HG03135 (cell line): ENCODE measurements around the gene E4F1.

Experiments used
- ATAC-seq: cut with Tn5 transposase; IDR thresholded peaks from one replicate; pipeline ENCODE4 v1.9.1; 2021; ENCODE audit warnings: mild to moderate bottlenecking, moderate library complexity; ENCODE audit not compliant: unreplicated experiment

The E4F1 gene

DNA sequence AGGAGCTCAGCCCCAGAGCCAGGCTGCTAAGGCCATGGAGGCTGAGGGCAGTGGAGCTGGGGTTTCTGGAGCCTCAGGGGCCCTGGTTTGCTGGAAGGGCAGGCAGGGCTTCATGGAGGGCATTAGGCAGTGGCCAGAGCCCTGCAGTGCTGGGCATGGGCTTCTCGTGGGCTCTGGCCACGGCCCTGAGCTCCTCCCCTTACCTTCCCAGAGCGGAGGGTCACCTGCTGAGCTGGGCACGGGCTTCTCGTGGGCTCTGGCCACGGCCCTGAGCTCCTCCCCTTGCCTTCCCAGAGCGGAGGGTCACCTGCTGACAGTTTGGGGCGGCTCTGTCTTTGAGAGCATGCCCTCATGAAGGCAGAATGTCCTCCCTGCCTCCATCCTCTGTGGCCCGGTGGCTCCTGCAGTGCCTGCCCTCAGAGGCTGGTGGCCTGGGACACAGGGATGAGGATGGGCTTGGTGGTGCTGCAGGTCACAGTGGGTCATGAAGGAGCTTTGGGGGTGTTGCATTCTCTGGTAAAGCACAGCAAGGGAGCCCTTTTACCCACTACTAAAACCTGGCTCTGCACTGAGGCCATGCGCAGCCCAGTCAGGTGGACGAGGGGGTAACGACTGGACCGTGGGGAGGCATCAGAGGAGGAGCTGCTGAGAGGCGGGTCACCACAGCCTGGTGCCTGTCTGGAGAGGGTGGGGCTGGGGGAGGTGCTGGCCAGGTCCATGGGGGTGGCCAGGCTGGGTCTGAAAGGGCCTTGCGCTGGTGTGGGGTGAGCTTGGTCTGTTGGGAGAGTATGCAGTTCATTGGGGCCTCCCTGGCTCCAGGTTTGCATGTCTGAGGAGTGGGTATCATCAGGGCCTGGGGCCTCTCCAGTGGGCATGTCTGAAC is 47.4 kb downstream of the E4F1 start:
- ATAC-seq = no peak

DNA sequence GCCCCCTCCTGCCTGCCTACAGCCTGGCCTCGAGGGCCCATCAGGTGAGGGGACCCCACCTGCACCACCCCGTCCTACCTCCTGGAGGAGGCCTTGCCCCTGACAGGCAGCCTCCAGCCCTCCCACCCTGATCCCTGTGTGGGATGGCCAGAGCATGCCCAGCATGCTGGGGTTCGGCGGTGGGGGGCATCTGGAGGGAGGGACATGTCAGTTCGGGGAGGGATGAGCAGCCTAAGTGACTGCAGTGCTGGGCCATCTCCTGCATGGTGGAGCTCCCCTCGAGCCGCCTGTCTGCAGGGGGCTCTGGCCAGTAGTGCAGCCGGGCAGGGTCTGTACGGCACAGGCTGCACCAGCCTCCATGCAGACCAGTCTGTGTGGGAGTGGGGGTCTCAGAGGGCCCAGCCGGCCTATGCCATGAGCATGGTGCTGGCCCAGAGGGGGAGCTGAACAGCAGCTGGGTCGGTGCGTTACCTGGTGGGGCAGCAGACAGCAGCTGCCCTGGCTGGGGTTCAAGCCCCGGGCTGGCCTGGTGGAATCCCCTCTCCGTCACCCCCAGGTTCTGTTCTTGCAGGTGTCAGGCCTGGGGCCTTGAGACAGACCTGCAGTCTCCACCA is 48.6 kb downstream of the E4F1 start:
- ATAC-seq = no peak

DNA sequence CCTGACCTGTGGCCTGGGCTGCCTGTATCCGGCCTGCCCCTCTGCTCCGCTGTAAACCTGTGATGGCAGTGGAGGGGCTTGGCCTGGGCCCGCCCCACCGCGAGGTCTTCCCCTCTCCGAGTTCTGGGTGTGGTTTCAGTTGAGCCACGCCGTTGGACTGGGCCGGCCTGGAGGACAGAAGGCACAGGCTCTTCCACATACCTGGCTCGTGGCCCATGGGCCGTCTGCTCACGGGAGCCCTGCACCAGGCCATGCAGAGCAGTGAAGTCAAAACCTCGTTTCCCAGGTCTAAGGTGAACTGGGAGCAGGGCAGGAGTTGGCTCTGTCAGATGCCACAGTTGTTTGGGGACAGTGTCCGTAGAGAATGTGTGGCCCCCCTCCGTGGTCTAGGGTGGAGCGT is 50.1 kb downstream of the E4F1 start:
- no peak for ATAC-seq

DNA sequence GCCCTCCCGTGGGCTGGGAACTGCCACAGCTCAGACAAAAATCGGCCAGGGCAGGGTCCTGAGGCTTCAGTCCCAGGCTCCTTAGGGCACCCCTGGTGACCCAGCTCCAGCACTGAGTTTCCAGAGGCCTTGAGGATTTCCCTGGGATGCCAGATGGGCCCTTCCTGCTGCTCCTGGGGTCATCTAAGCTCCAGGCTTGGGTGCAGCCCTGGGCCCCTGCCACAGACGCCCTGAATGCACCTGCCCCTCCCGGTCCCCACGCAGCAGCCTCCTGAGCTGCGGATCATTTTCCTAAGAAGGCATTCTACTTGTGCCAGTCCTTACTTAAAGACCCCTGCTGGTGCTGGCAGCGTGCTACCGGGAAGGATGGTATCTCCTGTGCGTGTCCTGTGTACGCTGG is 50.5 kb downstream of the E4F1 start:
- no peak for ATAC-seq

DNA sequence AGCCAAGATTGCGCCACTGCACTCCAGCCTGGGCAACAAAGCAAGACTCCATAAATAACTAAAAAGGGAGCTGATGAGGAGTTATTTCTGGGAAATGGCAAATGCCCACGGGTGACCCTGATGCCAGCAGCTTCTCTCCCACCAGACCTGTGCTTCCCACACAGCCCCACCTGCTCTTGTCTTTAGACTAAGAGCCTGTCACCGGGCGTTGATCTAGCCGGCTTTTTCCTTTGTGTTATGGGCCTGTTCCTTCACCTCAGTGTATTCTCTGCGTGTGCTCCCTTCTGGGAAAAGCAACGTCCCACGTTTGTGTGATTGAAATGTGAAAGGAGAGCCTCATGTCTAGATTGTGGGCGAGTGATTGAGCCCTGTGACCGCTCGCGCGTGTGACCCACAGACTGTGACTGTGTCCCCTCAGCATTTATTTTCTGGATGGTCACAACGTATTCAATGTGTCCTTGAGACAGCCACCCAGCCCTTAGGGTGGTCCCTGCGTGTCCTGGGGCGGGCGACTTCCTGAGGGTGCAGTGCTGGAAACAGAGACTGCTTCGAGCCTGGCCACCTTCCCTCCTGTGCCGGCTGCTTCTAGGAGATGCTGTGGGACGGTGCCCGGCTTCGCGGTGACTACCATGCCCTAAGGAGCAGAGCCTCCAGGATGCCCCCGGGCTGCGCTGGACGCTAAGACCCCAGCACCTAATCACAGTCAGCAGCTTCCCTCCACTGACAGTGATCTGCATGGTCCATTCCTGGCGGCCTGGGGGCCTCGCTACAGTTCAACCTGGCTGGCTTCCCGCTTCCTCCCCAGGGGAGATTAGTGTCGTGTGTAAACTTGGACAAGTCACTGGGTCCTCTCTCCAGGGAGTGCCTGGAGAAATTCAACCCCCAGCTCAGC is 52.3 kb downstream of the E4F1 start:
- no peak for ATAC-seq

DNA sequence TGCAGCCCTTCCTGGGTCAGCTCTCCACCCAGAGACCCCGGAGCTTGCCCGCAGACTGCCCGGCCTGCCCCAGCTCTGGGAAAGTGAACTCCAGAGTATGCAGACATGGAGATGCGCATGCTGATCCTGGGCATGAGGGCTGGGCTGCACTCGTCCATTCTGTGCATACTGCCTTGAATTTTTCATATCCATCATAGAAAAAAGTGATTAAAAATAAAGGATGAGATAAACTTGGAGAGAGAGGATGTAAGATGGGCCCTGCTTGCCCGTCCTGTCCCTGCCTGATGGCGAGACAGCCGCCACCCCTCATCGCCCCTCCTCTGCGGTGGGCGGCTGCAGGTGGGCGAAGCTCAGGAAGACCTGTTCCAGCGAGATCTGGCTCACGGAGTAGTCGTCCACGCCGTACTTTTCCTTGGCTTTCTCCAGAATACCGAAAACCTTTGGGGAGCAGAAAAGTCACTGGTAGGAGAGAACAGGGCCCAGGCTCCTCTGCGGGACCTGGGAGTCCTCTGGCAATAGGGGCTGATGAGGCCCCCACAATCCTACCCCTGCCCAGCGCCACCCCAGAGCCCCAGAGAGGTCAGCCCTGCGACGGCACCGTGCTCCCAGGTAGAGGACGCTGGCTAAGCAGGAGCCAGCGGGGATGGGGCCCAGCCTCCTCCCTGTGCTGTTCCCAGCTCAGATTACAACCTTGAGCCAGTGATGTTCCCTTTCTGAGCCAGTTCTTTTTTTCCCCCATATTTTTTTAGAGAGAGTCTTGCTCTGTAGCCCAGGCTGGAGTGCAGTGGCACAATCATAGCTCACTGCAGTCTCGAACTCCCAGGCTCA is 53.2 kb downstream of the E4F1 start:
- no peak for ATAC-seq

DNA sequence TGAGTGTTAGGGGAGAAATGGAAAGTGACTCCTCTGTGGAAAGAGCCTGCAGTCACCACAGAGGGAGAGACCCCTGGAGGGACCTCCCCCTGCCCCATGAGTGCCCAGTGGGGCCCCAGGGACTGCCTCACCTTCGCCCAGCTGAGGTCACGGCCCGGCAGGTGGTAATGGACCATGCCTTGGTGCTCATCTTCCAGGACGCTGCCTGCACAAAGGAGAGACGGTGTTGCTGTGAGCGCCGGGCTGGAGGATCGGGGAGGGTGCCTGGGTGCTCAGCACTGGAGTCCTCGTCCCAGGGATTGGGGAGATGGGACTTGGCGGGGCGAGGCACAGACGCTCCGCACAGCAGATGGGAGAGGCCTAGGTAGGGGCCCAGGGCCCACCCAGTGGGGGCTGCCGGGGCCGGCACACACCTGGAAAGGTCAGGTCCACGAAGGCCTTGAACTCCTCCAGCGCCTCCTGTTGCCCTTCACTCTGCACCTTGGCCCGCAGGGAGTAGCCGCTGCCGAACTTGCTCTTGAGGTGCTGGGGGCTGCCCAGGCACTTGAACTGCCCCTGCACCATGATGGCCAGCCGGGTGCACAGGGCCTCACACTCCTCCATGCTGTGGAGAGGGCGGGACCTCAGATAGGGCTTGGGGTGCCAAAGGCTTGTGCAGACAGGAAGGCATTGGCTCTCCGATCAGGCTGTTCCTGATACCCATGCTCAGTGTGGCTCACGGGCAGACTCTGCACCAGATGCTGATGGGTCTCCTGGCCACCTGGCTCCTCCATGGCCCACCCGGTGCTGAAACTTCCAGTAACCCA is 54.3 kb downstream of the E4F1 start:
- no peak for ATAC-seq

DNA sequence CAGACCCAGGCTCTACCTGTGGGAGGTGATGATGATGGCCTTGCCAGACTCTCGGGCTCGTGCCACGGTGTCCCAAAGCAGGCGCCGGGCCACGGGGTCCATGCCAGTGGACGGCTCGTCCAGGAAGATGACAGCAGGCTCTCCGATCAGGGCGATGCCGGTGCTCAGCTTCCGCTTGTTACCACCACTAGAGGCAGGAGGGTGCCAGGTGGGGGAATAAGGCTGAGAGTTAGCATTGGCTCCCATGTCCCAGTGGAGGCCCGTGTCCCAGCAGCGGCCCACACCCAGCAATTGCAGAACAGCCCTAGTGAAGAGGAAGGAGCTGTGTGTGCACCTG is 54.8 kb downstream of the E4F1 start:
- ATAC-seq = no peak

DNA sequence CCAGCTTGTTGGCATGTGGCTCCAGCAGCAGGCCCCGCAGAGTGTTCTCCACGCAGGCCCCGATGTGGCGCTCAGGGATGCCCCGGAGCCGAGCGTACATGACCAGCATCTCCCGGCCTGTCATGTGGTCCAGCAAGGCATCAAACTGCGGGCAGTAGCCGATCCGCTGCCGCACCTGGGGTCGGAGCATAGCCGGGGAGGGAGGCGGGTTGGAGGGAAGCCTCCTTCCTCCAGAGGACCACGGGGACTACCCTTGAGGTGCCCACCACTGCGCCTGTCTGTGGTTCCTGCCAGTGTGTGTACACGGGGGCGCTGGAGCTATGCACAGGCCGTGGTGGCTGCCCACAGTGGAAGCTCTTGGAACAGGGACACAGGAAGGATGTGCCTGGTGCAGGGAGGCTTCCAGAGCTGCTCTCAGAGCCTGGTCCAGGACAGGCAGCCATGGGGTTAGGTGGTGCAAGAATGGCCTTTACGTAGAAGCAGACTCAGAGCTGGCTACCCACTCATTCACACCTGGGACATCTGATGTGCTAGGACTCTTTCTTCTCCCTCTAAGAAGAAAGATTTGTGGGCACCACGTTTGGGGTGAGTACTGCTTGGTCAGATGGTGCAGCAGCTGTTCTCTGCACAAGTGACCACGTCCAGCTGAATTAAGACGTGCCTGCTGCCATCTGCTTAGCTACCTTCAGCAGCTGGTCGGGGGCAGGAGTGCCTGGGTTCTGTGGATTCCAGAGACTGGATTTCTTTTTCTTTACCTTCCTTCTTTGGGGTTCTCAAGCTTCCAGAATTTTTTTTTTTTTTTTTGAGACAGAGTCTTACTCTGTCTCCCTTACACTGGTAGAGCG is 55.8 kb downstream of the E4F1 start:
- ATAC-seq = no peak

DNA sequence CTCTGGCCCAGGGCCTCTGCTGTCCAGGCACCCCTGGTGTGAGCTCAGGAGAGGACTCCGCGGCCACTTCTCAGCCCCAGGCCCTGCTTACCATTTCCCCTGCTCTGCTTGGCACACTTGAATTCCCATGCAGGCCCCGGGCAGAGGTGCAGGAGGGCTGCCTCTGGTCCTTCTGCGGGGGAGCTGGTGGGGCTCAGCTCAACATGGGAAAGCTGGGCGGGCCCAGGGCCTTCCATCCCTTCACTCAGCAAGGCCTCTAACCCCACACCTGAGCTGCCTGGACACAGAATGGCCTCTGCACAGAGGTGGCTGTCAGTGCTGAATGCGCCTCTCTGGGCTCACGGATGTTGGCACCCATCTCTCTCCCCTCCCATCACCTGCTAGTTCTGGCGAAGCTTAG is 57.1 kb downstream of the E4F1 start:
- ATAC-seq = no peak

DNA sequence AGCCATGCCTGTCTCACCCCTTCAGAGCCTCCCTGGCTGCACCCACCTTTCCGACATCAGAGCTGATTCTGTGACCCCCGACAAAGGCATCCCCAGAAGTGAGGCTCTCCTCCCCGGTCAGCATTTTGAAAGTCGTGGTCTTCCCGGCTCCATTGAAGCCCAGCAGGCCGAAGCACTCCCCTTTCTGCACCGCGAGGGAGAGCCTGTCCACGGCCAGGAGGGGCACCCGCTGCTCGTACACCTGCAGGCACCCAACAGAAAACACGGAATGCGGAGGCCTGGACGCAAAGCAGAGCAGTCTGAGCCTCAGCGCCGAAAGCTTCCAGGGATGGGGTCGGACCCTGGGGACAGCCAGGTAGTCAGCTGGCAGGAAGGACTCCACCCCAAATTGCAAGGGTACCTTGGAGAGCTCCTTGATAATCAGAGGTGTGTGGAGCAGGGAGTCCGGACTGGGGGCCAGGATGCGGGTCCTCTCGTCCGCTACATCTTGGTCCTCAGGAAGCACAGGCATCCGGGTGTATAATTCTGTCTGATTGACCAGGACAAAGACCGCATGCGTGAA is 57.7 kb downstream of the E4F1 start:
- ATAC-seq = no peak

DNA sequence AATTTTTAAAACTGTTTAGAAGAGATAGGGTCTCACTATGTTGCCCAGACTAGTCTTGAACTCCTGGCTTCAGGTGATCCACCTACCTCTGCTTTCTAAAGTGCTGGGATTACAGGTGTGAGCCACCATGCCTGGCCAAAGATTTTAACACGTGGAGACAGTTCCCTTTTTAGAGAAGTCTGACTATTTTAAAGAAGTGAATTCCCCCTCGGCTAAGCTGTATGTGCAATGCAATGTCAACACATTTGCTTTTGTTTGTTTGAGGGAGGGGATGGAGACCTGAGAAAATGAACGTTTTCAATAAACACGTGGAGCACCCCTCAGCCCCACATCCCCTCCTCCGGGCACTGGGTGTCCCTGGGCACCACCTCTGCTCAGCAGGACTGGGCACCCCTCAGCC is 58.9 kb downstream of the E4F1 start:
- no peak for ATAC-seq

DNA sequence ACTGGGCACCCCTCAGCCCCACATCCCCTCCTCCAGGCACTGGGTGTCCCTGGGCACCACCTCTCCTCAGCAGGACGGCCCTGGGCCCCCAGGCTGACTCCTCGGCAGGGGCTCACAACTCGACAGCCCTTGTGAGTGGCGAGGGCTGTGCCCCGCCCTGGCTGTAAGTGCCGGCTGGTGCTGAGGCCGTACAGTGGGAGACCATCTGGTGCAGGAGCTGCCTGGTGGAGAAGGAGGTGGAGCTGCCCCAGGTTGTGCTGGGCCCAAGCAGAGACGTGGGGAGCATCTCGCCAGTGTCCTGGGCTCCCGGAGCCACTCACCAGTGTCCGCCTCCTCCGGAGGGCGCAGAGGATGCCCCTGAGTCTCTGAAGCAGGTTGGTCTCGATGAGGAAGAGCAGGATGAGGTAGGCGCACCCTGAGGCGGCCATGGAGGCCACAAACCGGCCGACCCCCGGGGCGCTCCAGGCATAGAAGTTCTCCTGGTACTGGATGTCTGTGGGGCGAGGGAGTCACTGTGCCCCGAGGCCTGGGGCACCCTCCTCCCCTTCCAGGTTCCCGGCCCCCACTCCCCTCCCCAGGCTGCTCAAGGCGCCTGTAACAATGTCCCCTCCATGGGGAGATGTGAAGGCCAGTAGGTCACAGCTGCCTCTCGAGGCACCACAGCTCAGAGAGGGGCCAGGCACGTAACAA is 59.6 kb downstream of the E4F1 start:
- no peak for ATAC-seq

DNA sequence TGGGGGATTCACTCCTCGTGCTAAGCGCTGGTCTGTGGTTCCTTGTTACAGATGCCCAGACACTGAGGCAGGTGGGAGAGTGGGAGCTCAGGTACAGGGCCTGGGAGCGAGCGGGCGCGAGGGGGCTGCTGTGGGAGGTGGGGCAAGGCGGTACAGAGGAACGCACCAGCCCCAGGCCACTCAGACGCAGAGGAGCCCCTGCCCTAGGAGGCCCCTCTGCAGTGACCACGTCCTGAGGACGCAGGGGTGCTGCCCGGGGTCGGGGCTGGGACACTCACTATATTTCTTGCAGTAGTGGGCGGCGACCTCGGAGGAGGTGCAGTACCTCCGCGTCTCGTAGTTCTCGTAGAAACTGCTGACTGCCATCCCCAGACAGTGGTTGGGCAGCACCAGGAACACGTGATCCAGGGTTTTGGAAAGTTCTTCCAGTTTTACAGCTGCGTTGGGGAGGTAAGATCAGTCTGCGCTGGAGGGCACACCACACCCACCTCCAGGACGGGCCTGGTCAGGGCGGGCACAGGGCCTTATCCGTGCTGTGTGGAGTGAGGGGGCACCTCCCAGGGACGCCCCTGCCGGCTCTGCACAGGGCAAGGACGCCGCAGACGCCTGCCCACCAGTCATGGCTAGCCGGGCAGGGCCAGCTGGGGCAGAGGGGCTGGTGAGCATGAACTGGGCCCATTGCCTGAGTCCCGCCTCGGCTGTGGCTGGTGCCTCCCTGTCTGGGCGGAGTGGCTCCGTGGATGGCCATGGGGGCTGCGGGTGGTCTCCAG is 60.8 kb downstream of the E4F1 start:
- no peak for ATAC-seq

DNA sequence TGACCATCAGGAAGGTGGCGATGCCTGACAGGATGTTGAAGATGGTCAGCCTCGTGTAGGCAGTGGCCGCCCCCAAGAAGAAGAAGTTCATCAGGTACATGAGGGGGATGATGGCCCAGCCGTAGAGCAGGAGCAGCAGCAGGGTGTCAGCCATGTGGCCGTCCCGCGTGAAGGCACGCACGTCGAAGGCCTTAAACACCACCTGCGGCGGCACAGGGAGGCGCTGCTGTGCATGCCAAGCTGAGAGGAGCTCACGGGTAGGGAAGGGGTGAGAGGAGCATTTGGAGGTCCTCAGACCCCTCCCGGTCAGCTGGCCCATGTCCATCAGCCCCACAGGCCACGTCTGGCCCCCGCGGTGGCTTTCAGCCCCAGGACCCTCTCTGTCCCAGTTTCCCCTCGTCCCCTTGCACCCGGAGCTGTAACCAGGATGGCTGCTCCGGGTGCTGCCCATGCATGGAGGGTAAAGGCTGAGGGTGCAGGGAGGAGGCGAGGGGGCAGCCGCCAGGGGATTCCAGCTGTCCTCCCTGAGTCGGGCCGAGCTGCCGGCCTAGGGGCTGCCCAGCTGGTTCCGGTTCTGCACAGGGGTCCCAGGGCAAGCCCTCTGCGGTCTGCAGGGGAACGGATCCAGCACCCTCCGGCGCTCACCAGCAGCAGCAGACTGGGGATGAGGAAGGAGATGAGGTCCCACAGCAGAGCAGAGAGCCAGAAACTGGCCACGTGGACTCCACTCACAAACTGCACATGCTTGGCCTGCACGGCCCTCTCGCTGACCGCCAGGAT is 61.6 kb downstream of the E4F1 start:
- ATAC-seq = no peak
